HG03378 (cell line): ENCODE data around the gene GRK3.

Experiments
- ATAC-seq: cut with Tn5 transposase; IDR thresholded peaks from one replicate; pipeline ENCODE4 v1.9.1; 2021; ENCODE audit warnings: mild to moderate bottlenecking, moderate library complexity; ENCODE audit not compliant: unreplicated experiment

GRK3 gene

DNA sequence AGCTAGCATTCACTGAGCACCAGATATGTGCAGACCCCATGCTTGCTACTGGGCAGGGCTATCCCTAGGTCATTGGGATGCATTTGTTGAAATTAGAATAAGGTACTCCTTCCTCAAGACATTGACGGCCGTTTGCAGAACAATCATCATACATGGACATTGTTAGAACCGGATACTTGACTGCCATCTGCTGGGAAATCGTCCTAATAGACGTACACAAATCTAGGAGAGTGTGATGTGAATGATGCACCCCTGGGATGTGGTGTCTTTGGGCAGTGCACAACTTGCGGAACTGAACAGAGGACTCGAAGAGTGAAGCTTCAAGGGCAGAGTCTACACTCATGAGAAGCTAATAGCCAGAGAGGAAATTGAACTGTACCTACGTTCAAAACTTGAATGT, 213.4 kb downstream of the GRK3 start:
- ATAC-seq: no peak
